B cell (primary cell): ENCODE data around the gene ABCA8. TPM values are rescaled to one million over a fixed set of nuclear protein-coding genes. Genes with fewer than 3 reads are reported as not detected.

ENCODE experiments used
- ATAC-seq: fragments of 200-7000 bp; cut with Tn5 transposase; one replicate; pipeline ENCODE4 v1.10.0; 2021; ENCODE audit warnings: low read depth, mild to moderate bottlenecking, moderate number of reproducible peaks, moderate library complexity
- CTCF ChIA-PET: fragments of 350-600 bp; sonication (Branson Sonifier 250); formaldehyde crosslinking; loops from one replicate; lab custom pipeline; 2021; ENCODE audit warnings: antibody characterized with exemption, inconsistent platforms; lab: Charles Lee
- POLR2A ChIA-PET: fragments of 350-600 bp; sonication (Branson Sonifier 250); formaldehyde crosslinking; loops from one replicate; lab custom pipeline; 2021; ENCODE audit warnings: antibody characterized with exemption; lab: Charles Lee
- DNase-seq: peaks from one replicate; pipeline ENCODE4 v3.0.0; 2013
- H2AFZ ChIP-seq: 2 replicates; pipeline ENCODE4 v1.6.1; 2012; ENCODE audit warnings: mild to moderate bottlenecking, low read depth, low read length; ENCODE audit not compliant: insufficient read depth, poor library complexity, severe bottlenecking
- H3K27ac ChIP-seq, 2 donors: 1 replicate in 1 of 2; 2 replicates in 1 of 2; pipeline ENCODE4 v1.5.1; 2012 to 2013; ENCODE audit warnings: low read length in 2 of 2, mild to moderate bottlenecking in 2 of 2, moderate library complexity in 1 of 2
- H3K27me3 ChIP-seq, 4 experiments: fragments of 200-600 bp in 1 of 4; sonication (generic) in 1 of 4; replicated peaks in 1 of 4; 1 replicate in 2 of 4; 2 replicates in 2 of 4; pipeline versions ENCODE4 v1.6.1 to v1.7.0; 2013 to 2016; ENCODE audit warnings: low read length in 3 of 4, mild to moderate bottlenecking in 2 of 4, mixed read lengths in 1 of 4, moderate library complexity in 1 of 4; ENCODE audit not compliant: insufficient read depth in 4 of 4, control insufficient read depth in 3 of 4; ENCODE audit errors: control extremely low read depth in 1 of 4
- H3K36me3 ChIP-seq, 2 experiments: replicated peaks in 1 of 2; 1 replicate in 1 of 2; 2 replicates in 1 of 2; pipeline versions ENCODE4 v1.6.1 to v1.7.1; 2013; ENCODE audit warnings: low read length in 1 of 2; ENCODE audit not compliant: insufficient read depth in 2 of 2, control insufficient read depth in 1 of 2; ENCODE audit errors: control extremely low read depth in 1 of 2, extremely low read depth in 1 of 2
- H3K4me1 ChIP-seq, 2 donors: fragments of 200-600 bp in 1 of 2; sonication (generic) in 1 of 2; 1 replicate in 1 of 2; 2 replicates in 1 of 2; pipeline versions ENCODE4 v1.5.1 to v1.6.1; 2013 to 2017; ENCODE audit warnings: low read length in 2 of 2; ENCODE audit not compliant: control insufficient read depth in 2 of 2, insufficient read depth in 2 of 2
- H3K4me2 ChIP-seq: replicated peaks from 2 replicates; pipeline ENCODE3; 2012; ENCODE audit warnings: mild to moderate bottlenecking, low read depth, low read length; ENCODE audit not compliant: poor library complexity, severe bottlenecking
- H3K4me3 ChIP-seq, 5 experiments: fragments of 200-600 bp in 1 of 5; sonication (generic) in 1 of 5; 1 replicate in 3 of 5; 2 replicates in 2 of 5; pipeline versions ENCODE4 v1.5.1 to v1.7.0; 2011 to 2016; ENCODE audit warnings: low read length in 4 of 5, mild to moderate bottlenecking in 4 of 5, low read depth in 2 of 5, control low read depth in 1 of 5, moderate library complexity in 1 of 5; ENCODE audit not compliant: insufficient read depth in 1 of 5; ENCODE audit errors: control extremely low read depth in 1 of 5, extremely low read depth in 1 of 5
- H3K79me2 ChIP-seq: fragments of 200-600 bp; sonication (generic); one replicate; pipeline ENCODE4 v1.6.0; 2016; ENCODE audit warnings: low read length; ENCODE audit not compliant: control insufficient read depth, insufficient read depth
- H3K9ac ChIP-seq: fragments of 200-600 bp; sonication (generic); 2 replicates; pipeline ENCODE4 v1.6.1; 2017; ENCODE audit warnings: mild to moderate bottlenecking, low read length, moderate library complexity
- H3K9me3 ChIP-seq, 3 donors: one replicate each; pipeline versions ENCODE4 v1.6.1 to v1.7.1; 2013; ENCODE audit warnings: low read length in 2 of 3; ENCODE audit not compliant: control insufficient read depth in 2 of 3, insufficient read depth in 1 of 3; ENCODE audit errors: control extremely low read depth in 1 of 3
- H4K20me1 ChIP-seq: 2 replicates; pipeline ENCODE4 v1.6.0; 2012; ENCODE audit warnings: mild to moderate bottlenecking, low read length; ENCODE audit not compliant: insufficient read depth, control insufficient read depth, poor library complexity, severe bottlenecking
- H3K27ac Mint-ChIP-seq: one replicate; pipeline ENCODE4 v1.8.0; 2021; ENCODE audit warnings: mixed read lengths
- H3K27me3 Mint-ChIP-seq: one replicate; pipeline ENCODE4 v1.8.0; 2021; ENCODE audit warnings: mixed read lengths
- H3K4me1 Mint-ChIP-seq: one replicate; pipeline ENCODE4 v1.8.0; 2021; ENCODE audit warnings: mixed read lengths
- H3K4me3 Mint-ChIP-seq: one replicate; pipeline ENCODE4 v1.8.0; 2021; ENCODE audit warnings: mixed read lengths
- H3K9me3 Mint-ChIP-seq: one replicate; pipeline ENCODE4 v1.8.0; 2022; ENCODE audit warnings: mixed read lengths; ENCODE audit not compliant: insufficient read depth
- EZH2 ChIP-seq: IDR thresholded peaks from 2 replicates; pipeline ENCODE4 v1.6.1; 2012; ENCODE audit warnings: borderline replicate concordance, low read depth, mild to moderate bottlenecking, moderate library complexity, low read length; ENCODE audit not compliant: insufficient read depth, poor library complexity, severe bottlenecking
- WGBS: methylation state at CpG from one replicate; pipeline ENCODE4 v1.1.5; 2013; ENCODE audit warnings: missing lambda C conversion rate; ENCODE audit not compliant: insufficient coverage; 5-methylcytosine and 5-hydroxymethylcytosine counted together
- intact Hi-C: fragments of 100-400 bp; cut with micrococcal nuclease; formaldehyde crosslinking; loops from one replicate; pipeline ENCODE4 v1.10.0; 2022
- polyA plus RNA-seq: library from polyadenylated mRNA; depleted of rRNA; stranded (reverse); fragments of >200 nt; gene quantifications from 2 replicates; pipeline ENCODE4 v1.2.3, GENCODE V29; 2012
- total RNA-seq, 2 donors: library from RNA; stranded (reverse); fragments of 120-200 nt in 1 of 2; gene quantifications; 1 replicate in 1 of 2; 2 replicates in 1 of 2; pipeline versions ENCODE4 v1.2.3 to v1.2.4, GENCODE V29; 2013 to 2022
- TF ChIP-seq, protein P1 (sequence below): fragments of 200-600 bp; IDR thresholded peaks from one replicate; pipeline ENCODE4 v1.8.0; 2022; ENCODE audit warnings: antibody characterized with exemption, mild to moderate bottlenecking

Gene ABCA8
- total and polyA plus RNA-seq, 2 donors (not counting 1 experiment from before 2014, with no cell fraction given), result not detected

DNA sequence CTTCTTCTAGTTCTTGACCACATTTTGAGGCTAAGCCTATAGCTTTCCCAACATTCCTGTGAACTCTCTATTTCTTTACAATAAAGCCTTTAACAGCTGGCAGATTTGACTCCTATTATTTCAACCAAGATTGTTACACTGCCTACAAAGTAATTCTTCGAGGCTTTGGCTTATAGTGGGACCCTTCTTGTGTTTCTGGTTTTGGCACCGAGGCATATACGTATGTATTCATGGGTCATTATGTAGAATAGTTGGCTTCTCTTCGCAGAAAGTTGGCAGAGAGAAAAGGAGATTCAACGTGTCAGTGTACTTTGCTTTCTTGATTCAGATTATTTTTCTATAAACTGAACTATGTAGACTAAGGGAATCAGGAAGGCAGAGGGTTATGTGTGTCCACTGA lies 102.2 kb downstream of the ABCA8 start:
- Histone ChIP-seq H3K9ac (no peak overlapping the region), H3K9me3 (no peaks in the 10 kb centered on the region), H3K79me2 (no peaks in the 10 kb centered on the region), H3K27me3 (no peaks in the 10 kb centered on the region), H3K36me3 (no peaks in the 10 kb centered on the region), H3K27ac (no peak overlapping the region), H3K4me2 (no peak overlapping the region), H3K4me3 (no peak overlapping the region), H4K20me1 (no peaks in the 10 kb centered on the region), H2AFZ (no peak overlapping the region), H3K4me1 (no peaks in the 10 kb centered on the region)
- intact Hi-C loops, result no loop called here
- peaks cover 10% of the 10 kb centered on the region for H3K27me3 Mint-ChIP-seq
- no peaks in the 10 kb centered on the region for H3K9me3 Mint-ChIP-seq
- ATAC-seq, result no peak
- ChIA-PET CTCF (no interaction called here), POLR2A (no interaction called here)
- H3K4me1 Mint-ChIP-seq, result no peaks in the 10 kb centered on the region
- H3K27ac Mint-ChIP-seq, result no peak overlapping the region
- TF ChIP-seq, protein P1, sequence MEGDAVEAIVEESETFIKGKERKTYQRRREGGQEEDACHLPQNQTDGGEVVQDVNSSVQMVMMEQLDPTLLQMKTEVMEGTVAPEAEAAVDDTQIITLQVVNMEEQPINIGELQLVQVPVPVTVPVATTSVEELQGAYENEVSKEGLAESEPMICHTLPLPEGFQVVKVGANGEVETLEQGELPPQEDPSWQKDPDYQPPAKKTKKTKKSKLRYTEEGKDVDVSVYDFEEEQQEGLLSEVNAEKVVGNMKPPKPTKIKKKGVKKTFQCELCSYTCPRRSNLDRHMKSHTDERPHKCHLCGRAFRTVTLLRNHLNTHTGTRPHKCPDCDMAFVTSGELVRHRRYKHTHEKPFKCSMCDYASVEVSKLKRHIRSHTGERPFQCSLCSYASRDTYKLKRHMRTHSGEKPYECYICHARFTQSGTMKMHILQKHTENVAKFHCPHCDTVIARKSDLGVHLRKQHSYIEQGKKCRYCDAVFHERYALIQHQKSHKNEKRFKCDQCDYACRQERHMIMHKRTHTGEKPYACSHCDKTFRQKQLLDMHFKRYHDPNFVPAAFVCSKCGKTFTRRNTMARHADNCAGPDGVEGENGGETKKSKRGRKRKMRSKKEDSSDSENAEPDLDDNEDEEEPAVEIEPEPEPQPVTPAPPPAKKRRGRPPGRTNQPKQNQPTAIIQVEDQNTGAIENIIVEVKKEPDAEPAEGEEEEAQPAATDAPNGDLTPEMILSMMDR, result no peak
- TF ChIP-seq EZH2, result no peak
- H3K4me3 Mint-ChIP-seq, result no peak overlapping the region
- no CpG with 5 or more reads among the region's 5 CpGs for WGBS
- DNase-seq, result no peak

DNA sequence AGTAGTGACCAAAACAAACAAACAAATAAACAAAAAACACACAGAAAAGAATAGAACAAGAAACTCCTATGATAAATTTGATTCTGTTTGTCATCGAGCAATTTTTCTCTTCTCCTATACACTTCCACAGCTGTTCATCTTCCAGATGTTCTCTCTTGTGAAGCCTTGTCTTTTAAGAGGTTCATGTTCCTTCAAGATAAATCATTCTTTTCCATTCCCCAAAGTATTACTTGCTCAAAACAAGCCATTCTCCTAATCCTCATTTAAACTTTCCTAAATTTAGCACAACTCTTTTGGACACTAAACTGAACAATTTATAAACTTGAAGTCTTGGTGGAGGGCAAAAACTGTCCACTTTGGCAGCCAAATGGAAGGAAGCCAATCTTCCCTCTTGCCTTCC lies 103.3 kb downstream of the ABCA8 start:
- ATAC-seq (no peak), DNase-seq (no peak)
- Histone ChIP-seq H3K9ac (no peak overlapping the region), H3K27me3 (no peaks in the 10 kb centered on the region), H4K20me1 (no peaks in the 10 kb centered on the region), H3K9me3 (no peaks in the 10 kb centered on the region), H3K27ac (no peak overlapping the region), H3K4me2 (no peak overlapping the region), H3K79me2 (no peaks in the 10 kb centered on the region), H3K36me3 (no peaks in the 10 kb centered on the region), H3K4me3 (no peak overlapping the region), H2AFZ (no peak overlapping the region), H3K4me1 (no peaks in the 10 kb centered on the region)
- ChIA-PET POLR2A (no interaction called here), CTCF (no interaction called here)
- WGBS, result 100% methylated on average over 1 of the region's 1 CpG
- TF ChIP-seq EZH2, result no peak
- TF ChIP-seq, protein P1, result no peak
- Mint-ChIP-seq H3K4me3 (no peak overlapping the region), H3K27me3 (peaks cover 10% of the 10 kb centered on the region), H3K9me3 (no peaks in the 10 kb centered on the region), H3K4me1 (no peaks in the 10 kb centered on the region), H3K27ac (no peak overlapping the region)
- intact Hi-C loops, result no loop called here
